ENCODE results near the gene BTBD17. TPM values are rescaled to one million over a fixed set of nuclear protein-coding genes. Genes with fewer than 3 reads are reported as not detected.

The BTBD17 gene
- polyA plus RNA-seq, 3 donors, result not detected

GRCh38 chr17:74386386-74386785, 24.7 kb upstream of the BTBD17 start:
- intact Hi-C loops (cut with micrococcal nuclease), result loop anchor here in 1 of 2 donors (5.0 kb wide), 1 partner anchor 36 kb away; no protein-coding TSS in a partner anchor
- peaks cover 7 to 19% of the 10 kb centered on the region in 2 donors for H3K4me1 ChIP-seq (ENCODE audit: control insufficient read depth in 1 of 2, insufficient read depth in 2 of 2, low read length in 2 of 2)
- peak overlapping the region in 1 of 7 donors; percentile 65 for H3K27ac Mint-ChIP-seq
- no peaks in the 10 kb centered on the region for H3K36me3 ChIP-seq (replicated peaks in 1 of 2; ENCODE audit: control insufficient read depth in 1 of 2, insufficient read depth in 2 of 2, low read length in 2 of 2)
- peaks cover 0 to 5% (median under 1%) of the 10 kb centered on the region in 7 donors for H3K9me3 Mint-ChIP-seq
- H3K79me2 ChIP-seq (ENCODE audit: insufficient read depth, low read length), result no peaks in the 10 kb centered on the region
- no peaks in the 10 kb centered on the region for H4K20me1 ChIP-seq (ENCODE audit: insufficient read depth, low read length)
- H3K27ac ChIP-seq (ENCODE audit: low read depth in 1 of 2, low read length in 2 of 2), result no peak overlapping the region
- H3K36me3 Mint-ChIP-seq, result no peaks in the 10 kb centered on the region
- WGBS (ENCODE audit: insufficient coverage), result 26% methylated on average over 6 of the region's 8 CpGs
- peaks cover 21% of the 10 kb centered on the region for H3K4me1 Mint-ChIP-seq
- no peak for TF ChIP-seq CTCF (IDR thresholded peaks at IDR 0.05)
- no peak overlapping the region for H3K9ac ChIP-seq (ENCODE audit: insufficient read depth, low read length, poor library complexity, severe bottlenecking)
- H3K27me3 Mint-ChIP-seq (ENCODE audit: low read depth in 3 of 3), result peaks cover 8 to 20% (median 16%) of the 10 kb centered on the region in 3 donors
- no peak overlapping the region for H3K4me2 ChIP-seq (replicated peaks; ENCODE audit: extremely low read depth, low read length, poor library complexity, severe bottlenecking)
- H3K27me3 ChIP-seq (ENCODE audit: control insufficient read depth in 2 of 2, insufficient read depth in 2 of 2, low read length in 2 of 2), result no peaks in the 10 kb centered on the region
- no peak overlapping the region for H3K4me3 ChIP-seq (replicated peaks in 1 of 3; ENCODE audit: low read depth in 2 of 3, low read length in 3 of 3)
- no peaks in the 10 kb centered on the region for H3K9me3 ChIP-seq (replicated peaks in 1 of 2; ENCODE audit: control insufficient read depth in 1 of 2, insufficient read depth in 1 of 2, low read length in 2 of 2)
- peak; percentile 15 to 29 (median 27) for DNase-seq
- no peak overlapping the region for H3K4me3 Mint-ChIP-seq
- no peak overlapping the region for H2AFZ ChIP-seq (ENCODE audit: insufficient read depth, low read depth, low read length, poor library complexity, severe bottlenecking)

GRCh38 chr17:74385201-74385600, 23.5 kb upstream of the BTBD17 start:
- no peak overlapping the region for H3K27ac Mint-ChIP-seq
- intact Hi-C loops (cut with micrococcal nuclease), result loop anchor here in 1 of 2 donors (5.0 kb wide), 1 partner anchor 37 kb away; no protein-coding TSS in a partner anchor
- H3K4me3 Mint-ChIP-seq, result no peak overlapping the region
- peaks cover 13 to 16% (median 15%) of the 10 kb centered on the region in 3 donors for H3K27me3 Mint-ChIP-seq (ENCODE audit: low read depth in 3 of 3)
- Histone ChIP-seq H3K9ac (ENCODE audit: insufficient read depth, low read length, poor library complexity, severe bottlenecking) (no peak overlapping the region), H3K36me3 (replicated peaks in 1 of 2; ENCODE audit: control insufficient read depth in 1 of 2, insufficient read depth in 2 of 2, low read length in 2 of 2) (no peaks in the 10 kb centered on the region), H3K4me3 (replicated peaks in 1 of 3; ENCODE audit: low read depth in 2 of 3, low read length in 3 of 3) (no peak overlapping the region), H4K20me1 (ENCODE audit: insufficient read depth, low read length) (no peaks in the 10 kb centered on the region), H3K79me2 (ENCODE audit: insufficient read depth, low read length) (no peaks in the 10 kb centered on the region), H3K4me1 (ENCODE audit: control insufficient read depth in 1 of 2, insufficient read depth in 2 of 2, low read length in 2 of 2) (peaks cover 5 to 14% of the 10 kb centered on the region in 2 donors), H3K27me3 (ENCODE audit: control insufficient read depth in 2 of 2, insufficient read depth in 2 of 2, low read length in 2 of 2) (no peaks in the 10 kb centered on the region), H3K27ac (ENCODE audit: low read depth in 1 of 2, low read length in 2 of 2) (no peak overlapping the region), H3K9me3 (replicated peaks in 1 of 2; ENCODE audit: control insufficient read depth in 1 of 2, insufficient read depth in 1 of 2, low read length in 2 of 2) (no peaks in the 10 kb centered on the region), H2AFZ (ENCODE audit: insufficient read depth, low read depth, low read length, poor library complexity, severe bottlenecking) (no peak overlapping the region), H3K4me2 (replicated peaks; ENCODE audit: extremely low read depth, low read length, poor library complexity, severe bottlenecking) (no peak overlapping the region)
- 100% methylated on average over 1 of the region's 3 CpGs for WGBS (ENCODE audit: insufficient coverage)
- no peaks in the 10 kb centered on the region for H3K36me3 Mint-ChIP-seq
- TF ChIP-seq CTCF (IDR thresholded peaks at IDR 0.05), result no peak
- no peak for DNase-seq
- peaks cover 16% of the 10 kb centered on the region for H3K4me1 Mint-ChIP-seq
- peaks cover 0 to 3% (median 0%) of the 10 kb centered on the region in 7 donors for H3K9me3 Mint-ChIP-seq

All from CD14-positive monocyte (primary cell).